Measurements from ENCODE around the gene KATNAL2.
"Not testable (repeated sequence)": the region's sequence is repeated elsewhere in the genome, so short reads cannot be mapped to it uniquely, and the experiment has no call there.

The KATNAL2 gene

GRCh38 chr18:46939337-46939963 lies 22.0 kb downstream of the KATNAL2 start:
- DNase-seq (ENCODE audit: low read depth), result no peak

GRCh38 chr18:46939998-46940571 lies 22.7 kb downstream of the KATNAL2 start:
- DNase-seq (ENCODE audit: low read depth), result no peak

DNA sequence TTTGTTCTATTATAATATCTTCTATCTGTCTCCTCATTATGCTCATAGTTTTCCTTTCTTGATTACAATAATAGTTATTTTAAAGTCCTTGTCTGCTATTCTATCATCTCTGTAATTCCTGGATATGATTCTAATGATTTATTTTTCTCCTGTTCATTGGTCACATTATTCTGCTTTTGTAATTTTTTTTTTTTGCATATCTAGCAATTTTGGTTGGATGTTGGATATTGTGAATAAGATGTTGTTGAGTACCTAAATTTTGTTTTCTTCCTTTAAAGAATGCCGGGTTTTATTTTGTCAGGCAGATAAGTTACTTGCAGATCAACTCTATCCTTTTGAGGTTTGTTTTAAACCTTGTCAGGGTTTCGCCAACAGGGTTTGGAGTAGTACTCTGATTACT lies 25.2 kb downstream of the KATNAL2 start:
- no peak for DNase-seq (ENCODE audit: low read depth)

GRCh38 chr18:46946656-46947282 lies 29.4 kb downstream of the KATNAL2 start:
- DNase-seq (ENCODE audit: low read depth), result peak; percentile 38

DNA sequence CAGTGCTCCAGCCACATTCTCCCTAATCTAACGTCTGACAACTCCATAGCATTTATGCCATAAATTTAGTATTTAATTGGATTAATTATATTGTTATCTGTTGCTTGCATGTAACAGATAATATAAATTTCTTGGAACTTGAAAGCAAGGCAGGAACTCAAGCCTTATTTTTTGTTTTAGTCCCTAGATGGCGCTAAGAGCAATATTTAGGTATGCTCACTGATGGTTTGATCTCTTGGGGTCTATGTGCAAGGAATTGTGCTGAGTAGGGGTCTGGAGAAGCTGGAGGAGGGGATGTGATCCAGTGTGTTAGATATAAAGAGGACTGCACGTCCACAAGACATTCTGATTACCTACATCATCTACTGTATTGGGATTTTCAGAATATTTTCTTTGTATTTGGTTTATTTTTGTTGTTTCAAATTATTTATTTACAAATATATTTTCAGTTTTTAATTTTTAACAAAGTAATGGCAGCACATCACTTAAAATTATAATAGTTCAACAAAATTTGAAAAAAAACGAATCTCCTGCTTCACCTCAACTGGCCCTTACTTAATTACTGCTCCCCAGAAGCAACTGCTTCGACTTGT lies 32.8 kb downstream of the KATNAL2 start:
- no peak for DNase-seq (ENCODE audit: low read depth)

- DNase-seq (ENCODE audit: low read depth), result no peak
These were observed 35.8 kb downstream of the KATNAL2 start for GRCh38 chr18:46953195-46953594.

DNA sequence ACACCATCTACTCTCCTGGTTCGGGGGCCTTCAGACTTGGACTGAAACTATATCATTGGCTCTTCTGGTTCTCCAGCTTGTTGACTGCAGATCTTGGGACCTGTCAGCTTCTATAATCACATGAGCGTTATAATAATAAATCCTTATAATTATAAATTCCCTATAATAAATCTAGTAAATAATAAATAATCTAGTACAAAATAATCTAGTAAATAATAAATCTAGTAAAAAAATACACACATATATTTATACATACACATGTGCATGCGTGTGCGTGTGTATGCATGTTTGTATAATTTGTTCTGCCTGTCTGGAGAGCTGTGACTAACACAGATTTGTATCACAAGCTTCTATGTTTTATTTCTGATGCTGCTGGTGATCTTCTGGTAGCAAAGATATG lies 40.8 kb downstream of the KATNAL2 start:
- DNase-seq (ENCODE audit: low read depth), result no peak

DNA sequence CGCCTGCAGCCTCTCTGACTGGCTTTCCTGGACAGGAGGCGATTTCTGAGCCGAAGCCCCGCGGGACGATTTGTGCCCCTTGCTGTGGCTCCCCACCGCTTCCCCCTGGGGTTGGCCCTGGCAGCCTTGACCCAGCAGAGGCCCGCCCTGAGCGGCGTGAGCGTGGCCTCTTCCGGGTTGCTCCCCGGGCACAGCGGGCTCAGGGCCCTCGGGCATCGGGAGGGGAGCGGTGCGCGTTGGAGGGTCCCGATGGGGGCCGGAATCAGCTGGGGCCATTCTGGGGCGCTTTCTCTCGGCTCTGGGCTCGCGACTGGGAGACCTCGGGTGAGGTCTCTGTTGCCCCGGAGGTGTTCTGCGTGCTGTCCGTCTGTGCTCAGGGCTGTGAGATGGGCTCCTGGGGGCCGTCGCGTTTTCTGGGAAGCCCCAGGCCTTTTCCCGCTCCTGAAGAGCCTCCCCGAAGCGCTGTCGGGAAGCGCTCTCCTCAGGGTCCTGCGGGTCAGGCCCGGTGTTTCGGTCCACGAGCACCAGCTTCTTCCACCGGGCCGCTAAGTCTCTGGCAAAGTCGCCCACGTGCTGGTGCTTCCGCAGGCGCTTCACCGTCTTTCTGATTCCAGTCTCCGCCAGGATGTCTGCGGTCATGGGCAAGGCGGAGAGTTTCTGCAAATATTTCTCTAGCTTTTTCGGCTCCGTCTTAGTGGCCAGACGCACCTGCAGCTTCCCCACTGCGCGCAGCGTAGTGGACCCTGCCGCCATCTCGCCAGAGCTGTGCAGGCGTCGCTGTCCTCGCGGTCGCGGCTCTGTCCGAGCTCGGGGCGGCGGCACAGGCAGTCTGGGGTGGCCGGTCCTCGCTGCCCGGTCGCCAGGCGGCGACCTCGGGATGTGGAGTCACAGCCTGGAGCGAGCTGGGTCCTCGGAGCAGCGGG lies 46.5 kb downstream of the KATNAL2 start:
- DNase-seq (ENCODE audit: low read depth), result not testable (repeated sequence)

DNA sequence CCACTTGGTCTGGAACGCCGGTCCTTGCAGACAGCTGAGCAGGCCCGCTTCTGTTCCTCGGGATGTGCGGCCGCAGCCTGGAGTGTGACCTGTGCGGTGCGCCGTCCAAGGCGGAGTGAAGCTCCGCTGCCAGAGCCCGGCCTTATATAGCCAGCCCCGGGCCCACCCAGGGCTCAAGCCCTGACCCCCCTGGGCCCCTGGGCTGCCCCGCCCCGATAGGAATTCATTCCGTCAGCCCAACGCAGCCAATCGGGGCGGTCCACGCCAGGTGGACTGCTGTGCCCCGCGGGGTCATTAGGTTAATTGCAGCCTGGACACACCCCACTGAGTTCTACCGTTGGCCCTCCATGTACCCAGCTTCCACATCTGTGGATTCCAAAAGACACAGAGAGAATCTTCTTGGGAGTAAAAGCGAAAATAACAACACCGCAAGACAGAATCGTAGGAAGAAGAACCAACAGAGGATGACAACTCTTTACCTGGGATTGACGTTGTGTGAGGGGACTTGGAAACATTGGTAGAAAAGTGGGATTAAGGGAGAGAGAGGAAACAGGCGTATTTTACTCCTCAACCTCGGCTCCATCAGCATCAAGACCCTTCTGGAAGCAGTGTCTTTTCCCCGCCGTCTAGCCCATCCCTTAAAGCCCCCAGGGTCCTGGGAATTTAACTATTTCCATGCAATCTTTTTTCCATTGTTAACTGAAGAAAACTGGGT lies 47.3 kb downstream of the KATNAL2 start:
- not testable (repeated sequence) for DNase-seq (ENCODE audit: low read depth)

- not testable (repeated sequence) for DNase-seq (ENCODE audit: low read depth)
These were observed 48.9 kb downstream of the KATNAL2 start for GRCh38 chr18:46966266-46966665.

DNA sequence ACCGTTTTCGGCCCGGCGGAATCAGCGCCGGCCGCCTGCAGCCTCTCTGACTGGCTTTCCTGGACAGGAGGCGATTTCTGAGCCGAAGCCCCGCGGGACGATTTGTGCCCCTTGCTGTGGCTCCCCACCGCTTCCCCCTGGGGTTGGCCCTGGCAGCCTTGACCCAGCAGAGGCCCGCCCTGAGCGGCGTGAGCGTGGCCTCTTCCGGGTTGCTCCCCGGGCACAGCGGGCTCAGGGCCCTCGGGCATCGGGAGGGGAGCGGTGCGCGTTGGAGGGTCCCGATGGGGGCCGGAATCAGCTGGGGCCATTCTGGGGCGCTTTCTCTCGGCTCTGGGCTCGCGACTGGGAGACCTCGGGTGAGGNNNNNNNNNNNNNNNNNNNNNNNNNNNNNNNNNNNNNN lies 52.1 kb downstream of the KATNAL2 start:
- DNase-seq (ENCODE audit: low read depth), result not testable (repeated sequence)

DNA sequence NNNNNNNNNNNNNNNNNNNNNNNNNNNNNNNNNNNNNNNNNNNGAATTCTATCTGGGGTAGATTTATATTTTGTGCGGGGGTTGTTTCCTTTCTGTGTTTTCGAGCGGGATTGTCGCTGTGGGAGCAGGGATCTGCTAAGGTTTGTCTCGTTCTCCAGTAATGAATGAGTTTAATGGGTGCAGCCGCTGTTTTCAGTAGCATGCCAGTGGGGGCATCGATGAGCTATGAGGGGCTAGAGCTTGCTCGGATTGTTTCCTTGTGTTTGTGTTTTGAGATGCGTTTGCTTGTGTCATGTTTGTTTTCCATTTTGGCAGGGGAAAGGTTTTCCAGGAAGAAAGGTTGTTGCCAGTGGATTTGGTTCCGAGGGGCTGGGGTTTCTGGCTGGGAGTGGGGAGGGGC lies 102.5 kb downstream of the KATNAL2 start:
- not testable (repeated sequence) for DNase-seq (ENCODE audit: low read depth)

GRCh38 chr18:47020757-47021156 lies 103.4 kb downstream of the KATNAL2 start:
- not testable (repeated sequence) for DNase-seq (ENCODE audit: low read depth)

DNA sequence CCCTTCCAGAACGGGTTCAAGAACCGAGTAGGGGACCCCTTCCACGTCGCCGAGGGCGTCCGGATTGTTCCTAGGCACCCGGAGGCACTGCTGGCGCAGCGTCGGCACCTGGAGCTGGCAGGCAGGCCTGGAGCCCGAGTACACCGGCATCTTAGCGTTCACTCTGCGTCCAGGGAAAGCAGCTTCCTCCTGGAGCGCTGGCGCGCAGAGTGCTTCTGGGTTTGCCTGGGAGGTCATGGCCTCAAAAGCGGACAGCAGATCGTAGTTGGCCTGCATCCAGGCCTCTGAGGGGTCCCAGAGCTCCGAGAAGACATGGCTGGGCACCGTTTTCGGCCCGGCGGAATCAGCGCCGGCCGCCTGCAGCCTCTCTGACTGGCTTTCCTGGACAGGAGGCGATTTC lies 105.4 kb downstream of the KATNAL2 start:
- DNase-seq (ENCODE audit: low read depth), result not testable (repeated sequence)

DNA sequence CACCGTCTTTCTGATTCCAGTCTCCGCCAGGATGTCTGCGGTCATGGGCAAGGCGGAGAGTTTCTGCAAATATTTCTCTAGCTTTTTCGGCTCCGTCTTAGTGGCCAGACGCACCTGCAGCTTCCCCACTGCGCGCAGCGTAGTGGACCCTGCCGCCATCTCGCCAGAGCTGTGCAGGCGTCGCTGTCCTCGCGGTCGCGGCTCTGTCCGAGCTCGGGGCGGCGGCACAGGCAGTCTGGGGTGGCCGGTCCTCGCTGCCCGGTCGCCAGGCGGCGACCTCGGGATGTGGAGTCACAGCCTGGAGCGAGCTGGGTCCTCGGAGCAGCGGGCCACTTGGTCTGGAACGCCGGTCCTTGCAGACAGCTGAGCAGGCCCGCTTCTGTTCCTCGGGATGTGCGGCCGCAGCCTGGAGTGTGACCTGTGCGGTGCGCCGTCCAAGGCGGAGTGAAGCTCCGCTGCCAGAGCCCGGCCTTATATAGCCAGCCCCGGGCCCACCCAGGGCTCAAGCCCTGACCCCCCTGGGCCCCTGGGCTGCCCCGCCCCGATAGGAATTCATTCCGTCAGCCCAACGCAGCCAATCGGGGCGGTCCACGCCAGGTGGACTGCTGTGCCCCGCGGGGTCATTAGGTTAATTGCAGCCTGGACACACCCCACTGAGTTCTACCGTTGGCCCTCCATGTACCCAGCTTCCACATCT lies 106.5 kb downstream of the KATNAL2 start:
- not testable (repeated sequence) for DNase-seq (ENCODE audit: low read depth)

DNA sequence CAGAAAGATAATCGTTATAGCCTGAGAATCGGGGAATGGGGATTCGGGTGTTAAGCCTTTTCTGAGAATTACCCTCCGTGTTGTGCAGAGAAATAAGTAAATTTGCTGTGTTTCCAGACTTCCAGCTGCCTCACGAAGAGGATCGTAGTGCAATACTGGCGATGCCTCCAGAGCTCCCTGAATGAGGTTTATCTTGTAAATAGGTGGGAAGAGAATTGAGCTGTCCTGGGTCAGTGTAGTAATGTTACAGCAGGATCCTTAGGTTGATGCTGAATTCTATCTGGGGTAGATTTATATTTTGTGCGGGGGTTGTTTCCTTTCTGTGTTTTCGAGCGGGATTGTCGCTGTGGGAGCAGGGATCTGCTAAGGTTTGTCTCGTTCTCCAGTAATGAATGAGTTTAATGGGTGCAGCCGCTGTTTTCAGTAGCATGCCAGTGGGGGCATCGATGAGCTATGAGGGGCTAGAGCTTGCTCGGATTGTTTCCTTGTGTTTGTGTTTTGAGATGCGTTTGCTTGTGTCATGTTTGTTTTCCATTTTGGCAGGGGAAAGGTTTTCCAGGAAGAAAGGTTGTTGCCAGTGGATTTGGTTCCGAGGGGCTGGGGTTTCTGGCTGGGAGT lies 108.3 kb downstream of the KATNAL2 start:
- DNase-seq (ENCODE audit: low read depth), result not testable (repeated sequence)

GRCh38 chr18:47028738-47029137 lies 111.3 kb downstream of the KATNAL2 start:
- not testable (repeated sequence) for DNase-seq (ENCODE audit: low read depth)

GRCh38 chr18:47029684-47030353 lies 112.4 kb downstream of the KATNAL2 start:
- DNase-seq (ENCODE audit: low read depth), result not testable (repeated sequence)

DNA sequence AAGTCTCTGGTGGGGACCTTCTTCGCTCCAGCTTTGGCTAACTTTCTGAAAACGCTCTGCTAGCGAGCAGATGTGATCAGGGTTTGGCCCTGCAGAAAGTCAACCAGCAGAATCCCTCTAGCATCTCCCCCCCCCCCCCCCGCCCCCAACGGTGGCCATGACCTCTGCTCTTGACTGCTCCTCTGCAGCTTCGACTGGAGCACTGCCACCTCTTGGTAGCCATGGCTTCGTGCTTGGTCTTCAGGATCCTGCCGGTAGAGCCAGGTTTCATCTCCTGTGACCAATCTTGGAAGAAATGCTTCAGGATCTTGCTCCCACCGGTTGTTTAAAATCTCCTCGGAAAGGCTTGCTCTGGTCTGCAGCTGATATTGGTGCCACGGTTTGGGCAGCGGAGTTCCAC lies 113.5 kb downstream of the KATNAL2 start:
- not testable (repeated sequence) for DNase-seq (ENCODE audit: low read depth)

- no peak for DNase-seq (ENCODE audit: low read depth)
These were observed 115.5 kb downstream of the KATNAL2 start for GRCh38 chr18:47032945-47033344.

All from activated T-cell treated with anti-CD3 and anti-CD28 coated beads for 24 hours (primary cell).